GM21390 (cell line): Measurements from ENCODE around the gene HSPA4L.
A peak's percentile ranks its signal among the peaks of the same experiment; 100 is the strongest.

ENCODE experiments used
- ATAC-seq: cut with Tn5 transposase; IDR thresholded peaks from one replicate; pipeline ENCODE4 v1.9.1; 2021; ENCODE audit not compliant: unreplicated experiment

The HSPA4L gene

GRCh38 chr4:127856813-127857447 is 74.8 kb downstream of the HSPA4L start:
- peak; percentile 85 for ATAC-seq

DNA sequence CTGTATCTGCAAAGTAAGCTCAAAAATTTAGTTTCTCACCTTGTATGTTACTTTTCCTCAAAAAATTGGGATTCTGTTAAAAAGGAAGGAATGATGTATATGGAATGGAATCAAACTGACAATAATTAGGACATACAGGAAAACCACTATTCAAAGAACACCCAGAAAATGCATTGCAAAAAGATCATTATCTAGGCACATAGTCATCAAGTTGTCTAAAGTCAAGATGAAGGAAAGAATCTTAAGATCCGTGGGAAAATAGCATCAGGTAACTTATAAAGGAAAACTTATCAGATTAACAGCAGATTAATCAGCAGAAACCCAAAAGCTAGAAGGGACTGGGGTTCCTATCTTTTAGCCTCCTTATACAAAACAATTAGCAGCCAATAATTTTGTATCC is 75.5 kb downstream of the HSPA4L start:
- no peak for ATAC-seq

GRCh38 chr4:127868196-127868595 is 86.1 kb downstream of the HSPA4L start:
- no peak for ATAC-seq

GRCh38 chr4:127870281-127870680 is 88.2 kb downstream of the HSPA4L start:
- ATAC-seq, result no peak

DNA sequence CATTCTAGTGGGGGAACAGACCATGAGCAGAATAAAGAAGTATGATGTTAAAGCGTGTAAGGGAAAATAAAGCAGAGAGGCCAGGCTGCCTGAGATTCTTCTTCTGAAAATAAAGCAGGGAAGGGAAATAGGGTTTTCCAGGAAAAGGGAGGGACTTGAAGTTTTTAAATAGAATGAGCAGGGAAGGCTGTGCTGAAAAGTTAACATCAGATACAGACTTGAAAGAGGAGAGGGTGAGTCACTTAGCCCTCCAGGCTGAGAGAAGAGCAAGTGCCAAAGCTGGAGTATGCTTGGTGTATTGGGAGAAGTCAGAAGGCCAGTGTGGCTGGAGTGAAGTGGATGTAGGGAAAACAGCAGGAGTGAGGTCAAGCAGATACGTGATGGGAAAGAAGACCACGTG is 88.6 kb downstream of the HSPA4L start:
- no peak for ATAC-seq

GRCh38 chr4:127875791-127876190 is 93.7 kb downstream of the HSPA4L start:
- ATAC-seq, result no peak

DNA sequence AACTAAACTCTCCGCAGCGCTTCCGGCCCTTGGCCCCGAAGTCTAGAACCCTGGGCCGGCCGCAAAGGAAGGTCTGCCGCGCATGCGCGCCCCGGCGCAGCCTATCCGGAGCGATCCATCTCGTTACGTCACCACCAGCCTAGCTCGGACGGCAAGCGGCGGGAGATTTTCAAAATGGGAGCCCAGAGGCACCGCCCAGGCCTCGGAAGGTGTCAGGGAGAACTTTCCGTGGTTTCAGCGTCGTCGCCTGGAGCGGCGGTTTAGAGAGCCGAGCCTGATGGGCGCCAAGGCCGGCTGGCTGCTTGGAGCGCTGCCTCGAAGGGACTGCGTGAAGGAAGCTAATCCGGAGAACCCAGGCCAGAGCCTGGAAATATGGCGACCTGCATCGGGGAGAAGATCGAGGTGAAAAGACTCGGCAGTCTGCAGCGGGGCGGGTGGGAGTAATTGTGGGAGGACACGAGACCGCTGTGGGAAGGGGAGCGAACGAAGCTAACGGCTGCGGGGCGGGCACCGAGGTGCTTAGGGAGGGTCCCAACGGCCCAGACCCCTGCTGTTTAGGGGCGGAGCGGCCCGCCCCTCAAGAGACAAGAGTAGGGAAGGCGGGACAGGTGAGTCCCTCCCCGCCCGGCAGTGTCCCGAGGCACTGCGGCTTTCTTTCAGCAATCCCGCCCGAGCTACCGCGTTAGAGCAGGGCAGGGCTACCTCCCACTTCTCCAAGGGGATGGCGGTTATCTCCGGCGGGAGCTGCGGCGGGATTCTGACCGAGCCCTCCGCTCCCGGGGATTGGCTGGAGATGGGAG is 98.8 kb downstream of the HSPA4L start, which contains the start of gene PLK4:
Gene PLK4 (plus strand): TSS at position 131 of the 800 bp plus-strand sequence. CDS start 242 bp downstream, at position 373.
- peak; percentile 92 for ATAC-seq

- ATAC-seq, result peak; percentile 41
These were observed 99.4 kb downstream of the HSPA4L start for GRCh38 chr4:127881563-127881864.

- ATAC-seq, result no peak
These were observed 106.4 kb downstream of the HSPA4L start for GRCh38 chr4:127888559-127888958.

GRCh38 chr4:127889903-127890302 is 107.8 kb downstream of the HSPA4L start:
- no peak for ATAC-seq
